Left ventricle myocardium inferior (tissue), 1 donor: ENCODE results near the gene CTSE. TPM values are rescaled to one million over a fixed set of nuclear protein-coding genes. Genes with fewer than 3 reads are reported as not detected.

Experiments used
- DNase-seq: peaks from one replicate; pipeline ENCODE4 v3.0.0-alpha.2; 2020
- H3K27ac ChIP-seq: fragments of 200-600 bp; replicated peaks from 2 replicates; pipeline ENCODE4 v1.8.0; 2021
- H3K27me3 ChIP-seq: fragments of 200-600 bp; 2 replicates; pipeline ENCODE4 v1.8.0; 2021; ENCODE audit warnings: low read depth
- H3K36me3 ChIP-seq: fragments of 200-600 bp; 2 replicates; pipeline ENCODE4 v1.8.0; 2021
- H3K4me1 ChIP-seq: fragments of 200-600 bp; 2 replicates; pipeline ENCODE4 v1.8.0; 2021
- H3K4me3 ChIP-seq: fragments of 200-600 bp; 2 replicates; pipeline ENCODE4 v1.8.0; 2021; ENCODE audit warnings: mild to moderate bottlenecking, moderate library complexity
- H3K9me3 ChIP-seq: fragments of 200-600 bp; replicated peaks from 2 replicates; pipeline ENCODE4 v1.8.0; 2021
- intact Hi-C: fragments of 100-400 bp; cut with micrococcal nuclease; formaldehyde crosslinking; loops from one replicate; pipeline ENCODE4 v1.11.0; 2022
- total RNA-seq: library from RNA; stranded (reverse); fragmentation: NEBNext Ultra II Directional; extraction: Animal tissue kit (Norgen Biotek cat#: 25700); gene quantifications from one replicate; pipeline ENCODE4 v1.2.1, GENCODE V29; 2021
- TF ChIP-seq, protein P1 (sequence below): fragments of 200-600 bp; IDR thresholded peaks from 2 replicates; pipeline ENCODE4 v1.8.0; 2021; ENCODE audit warnings: antibody characterized with exemption, mild to moderate bottlenecking, borderline replicate concordance
- donor health status: DM: no; HTN: yes; CAD: no; lungs with severe emphysema.

CTSE gene
- total RNA-seq, 1 donor from 2014 or later: not detected

DNA sequence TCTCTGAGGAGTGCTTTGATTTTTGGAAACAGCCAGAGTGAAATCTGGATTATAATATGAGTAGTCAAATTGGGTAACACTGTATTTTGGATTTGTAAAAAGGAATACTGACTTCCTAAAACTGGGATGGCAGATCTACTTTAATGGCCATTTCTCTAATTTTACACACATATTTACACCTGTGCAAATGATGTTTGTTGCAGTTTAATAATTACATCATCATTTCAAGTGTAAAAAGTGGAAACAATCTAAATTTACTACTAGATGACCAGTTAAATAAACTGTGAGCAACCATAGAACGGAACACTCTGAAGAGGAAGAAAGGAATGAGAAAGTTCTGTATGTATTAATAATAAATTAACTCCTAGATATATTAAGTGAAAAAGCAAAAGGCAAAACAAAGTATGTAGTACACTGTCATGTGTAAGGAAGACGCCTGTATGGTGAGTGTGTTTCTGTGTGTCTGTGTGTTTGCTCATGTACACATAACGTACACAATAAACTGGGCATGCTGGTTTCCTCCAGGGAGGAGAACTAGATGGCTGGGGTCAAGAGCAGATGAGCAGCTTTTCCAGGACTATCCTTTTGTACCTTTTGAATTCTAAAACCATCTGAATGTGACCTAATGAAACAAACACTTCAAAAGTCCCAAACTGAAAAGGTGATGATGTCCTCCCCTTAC, 26.4 kb upstream of the CTSE start:
- TF ChIP-seq, protein P1, sequence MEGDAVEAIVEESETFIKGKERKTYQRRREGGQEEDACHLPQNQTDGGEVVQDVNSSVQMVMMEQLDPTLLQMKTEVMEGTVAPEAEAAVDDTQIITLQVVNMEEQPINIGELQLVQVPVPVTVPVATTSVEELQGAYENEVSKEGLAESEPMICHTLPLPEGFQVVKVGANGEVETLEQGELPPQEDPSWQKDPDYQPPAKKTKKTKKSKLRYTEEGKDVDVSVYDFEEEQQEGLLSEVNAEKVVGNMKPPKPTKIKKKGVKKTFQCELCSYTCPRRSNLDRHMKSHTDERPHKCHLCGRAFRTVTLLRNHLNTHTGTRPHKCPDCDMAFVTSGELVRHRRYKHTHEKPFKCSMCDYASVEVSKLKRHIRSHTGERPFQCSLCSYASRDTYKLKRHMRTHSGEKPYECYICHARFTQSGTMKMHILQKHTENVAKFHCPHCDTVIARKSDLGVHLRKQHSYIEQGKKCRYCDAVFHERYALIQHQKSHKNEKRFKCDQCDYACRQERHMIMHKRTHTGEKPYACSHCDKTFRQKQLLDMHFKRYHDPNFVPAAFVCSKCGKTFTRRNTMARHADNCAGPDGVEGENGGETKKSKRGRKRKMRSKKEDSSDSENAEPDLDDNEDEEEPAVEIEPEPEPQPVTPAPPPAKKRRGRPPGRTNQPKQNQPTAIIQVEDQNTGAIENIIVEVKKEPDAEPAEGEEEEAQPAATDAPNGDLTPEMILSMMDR: no peak
- no peak for DNase-seq
- no peaks in the 10 kb centered on the region for H3K9me3 ChIP-seq
- H3K4me1 ChIP-seq: no peaks in the 10 kb centered on the region
- no peak overlapping the region for H3K4me3 ChIP-seq
- H3K27me3 ChIP-seq: peaks cover 9% of the 10 kb centered on the region
- intact Hi-C loops: no loop called here
- no peak overlapping the region for H3K27ac ChIP-seq
- no peaks in the 10 kb centered on the region for H3K36me3 ChIP-seq

- TF ChIP-seq, protein P1: no peak
- Histone ChIP-seq H3K27me3 (peaks cover 9% of the 10 kb centered on the region), H3K27ac (no peak overlapping the region), H3K4me3 (no peak overlapping the region), H3K4me1 (no peaks in the 10 kb centered on the region), H3K9me3 (no peaks in the 10 kb centered on the region), H3K36me3 (no peaks in the 10 kb centered on the region)
- intact Hi-C loops: no loop called here
- DNase-seq: no peak
These were observed 25.6 kb upstream of the CTSE start for GRCh38 chr1:206049293-206049692.

GRCh38 chr1:206048582-206048981, 24.9 kb upstream of the CTSE start:
- no peak for DNase-seq
- intact Hi-C loops: no loop called here
- H3K27ac ChIP-seq: no peak overlapping the region
- peaks cover 10% of the 10 kb centered on the region for H3K27me3 ChIP-seq
- H3K4me1 ChIP-seq: no peaks in the 10 kb centered on the region
- H3K4me3 ChIP-seq: no peak overlapping the region
- H3K9me3 ChIP-seq: no peaks in the 10 kb centered on the region
- no peaks in the 10 kb centered on the region for H3K36me3 ChIP-seq
- TF ChIP-seq, protein P1: no peak

GRCh38 chr1:206047271-206047670, 23.6 kb upstream of the CTSE start:
- no peak overlapping the region for H3K27ac ChIP-seq
- H3K27me3 ChIP-seq: peaks cover 23% of the 10 kb centered on the region
- no peaks in the 10 kb centered on the region for H3K36me3 ChIP-seq
- H3K4me1 ChIP-seq: no peaks in the 10 kb centered on the region
- H3K4me3 ChIP-seq: no peak overlapping the region
- intact Hi-C loops: no loop called here
- TF ChIP-seq, protein P1: no peak
- no peak for DNase-seq
- H3K9me3 ChIP-seq: no peaks in the 10 kb centered on the region

DNA sequence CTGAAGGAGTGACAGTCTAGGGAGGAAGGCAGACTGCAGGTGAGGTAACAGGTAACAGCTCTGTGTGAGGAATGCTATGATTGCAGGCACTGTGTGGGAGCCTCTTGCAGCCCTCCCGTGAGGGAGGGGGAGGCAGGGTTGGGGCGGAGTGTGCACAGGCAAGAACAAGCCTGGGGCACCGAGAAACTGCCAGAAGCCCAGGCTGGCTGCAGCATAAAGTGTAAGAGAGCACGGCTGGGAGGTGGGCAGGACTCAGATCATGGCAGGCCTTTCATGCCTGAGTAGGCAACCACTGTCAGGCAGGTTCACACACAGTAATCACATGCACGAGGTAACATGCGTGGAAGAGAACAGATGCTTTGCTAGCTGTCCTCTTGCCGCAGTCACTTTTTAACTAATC, 17.9 kb upstream of the CTSE start:
- no peak overlapping the region for H3K27ac ChIP-seq
- intact Hi-C loops: no loop called here
- no peaks in the 10 kb centered on the region for H3K36me3 ChIP-seq
- no peak overlapping the region for H3K4me3 ChIP-seq
- H3K9me3 ChIP-seq: no peaks in the 10 kb centered on the region
- H3K4me1 ChIP-seq: no peaks in the 10 kb centered on the region
- peaks cover 49% of the 10 kb centered on the region for H3K27me3 ChIP-seq
- TF ChIP-seq, protein P1: no peak
- no peak for DNase-seq

GRCh38 chr1:206040328-206040727, 16.6 kb upstream of the CTSE start:
- no peaks in the 10 kb centered on the region for H3K4me1 ChIP-seq
- peaks cover 57% of the 10 kb centered on the region for H3K27me3 ChIP-seq
- TF ChIP-seq, protein P1: no peak
- H3K27ac ChIP-seq: no peak overlapping the region
- DNase-seq: no peak
- no peaks in the 10 kb centered on the region for H3K9me3 ChIP-seq
- H3K4me3 ChIP-seq: no peak overlapping the region
- intact Hi-C loops: no loop called here
- H3K36me3 ChIP-seq: no peaks in the 10 kb centered on the region
